Activated T-cell treated with anti-CD3 and anti-CD28 coated beads for 48 hours (primary cell): Measurements from ENCODE around the gene SORCS3.

Experiments used
- DNase-seq: peaks from one replicate; pipeline ENCODE4 v3.0.0-alpha.2; 2020; ENCODE audit warnings: low read depth

The SORCS3 gene

DNA sequence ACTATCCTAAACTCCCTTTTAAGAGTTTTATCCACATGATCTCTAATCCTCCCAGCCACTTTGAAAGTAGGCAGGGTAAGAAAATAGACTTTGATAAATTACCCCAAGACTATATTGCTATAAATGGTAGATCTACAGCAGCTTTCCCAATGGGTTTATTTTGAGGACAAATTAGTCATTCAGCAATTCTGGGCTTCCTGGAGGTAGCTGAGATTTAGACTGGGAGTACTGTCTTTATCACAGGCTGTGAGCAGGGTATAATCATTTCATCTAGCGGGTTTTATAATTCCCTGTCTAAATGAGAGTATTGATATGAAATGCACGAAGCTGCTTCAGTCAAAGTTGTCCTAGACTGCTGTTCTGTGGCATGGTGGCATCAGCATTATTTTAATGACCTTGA lies 279.4 kb downstream of the SORCS3 start:
- no peak for DNase-seq

DNA sequence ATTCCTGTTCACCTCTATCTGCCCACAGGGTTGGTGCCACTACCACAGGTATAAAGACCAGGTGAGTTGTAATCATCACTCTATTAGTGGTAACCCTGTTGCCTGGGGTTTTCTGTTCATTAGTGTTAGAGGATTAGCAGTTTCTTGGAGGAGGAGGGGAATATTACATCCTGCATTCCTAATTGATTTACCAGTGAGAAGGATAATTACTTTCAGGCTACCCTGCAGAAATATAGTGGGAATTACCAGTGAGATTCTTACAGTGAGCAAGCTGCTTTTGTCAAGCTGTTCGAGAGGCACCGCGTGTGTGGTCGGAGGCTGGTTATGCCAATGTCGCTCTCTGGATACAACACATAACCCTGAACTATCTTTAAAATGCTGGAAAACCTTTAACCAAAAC lies 280.7 kb downstream of the SORCS3 start:
- DNase-seq, result no peak

DNA sequence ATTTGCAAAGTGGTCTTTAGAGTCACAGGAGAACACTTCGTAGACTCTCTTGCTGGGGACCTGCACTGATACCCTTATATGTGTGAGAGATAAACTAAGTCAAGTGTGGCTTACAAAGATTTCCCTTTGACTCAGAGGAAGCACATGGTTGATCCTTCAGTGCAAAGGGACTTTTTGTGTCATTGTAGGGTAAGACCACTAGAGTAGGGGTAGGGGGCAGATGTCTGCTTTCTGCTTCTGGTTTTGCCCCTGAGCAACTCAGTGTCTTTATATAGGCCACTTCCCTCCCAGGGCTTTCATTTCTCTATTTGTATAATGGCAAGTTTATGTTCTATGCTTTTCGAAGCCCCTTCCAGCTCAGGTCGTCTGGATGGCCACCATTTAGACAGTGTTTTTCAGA lies 281.7 kb downstream of the SORCS3 start:
- DNase-seq, result no peak

DNA sequence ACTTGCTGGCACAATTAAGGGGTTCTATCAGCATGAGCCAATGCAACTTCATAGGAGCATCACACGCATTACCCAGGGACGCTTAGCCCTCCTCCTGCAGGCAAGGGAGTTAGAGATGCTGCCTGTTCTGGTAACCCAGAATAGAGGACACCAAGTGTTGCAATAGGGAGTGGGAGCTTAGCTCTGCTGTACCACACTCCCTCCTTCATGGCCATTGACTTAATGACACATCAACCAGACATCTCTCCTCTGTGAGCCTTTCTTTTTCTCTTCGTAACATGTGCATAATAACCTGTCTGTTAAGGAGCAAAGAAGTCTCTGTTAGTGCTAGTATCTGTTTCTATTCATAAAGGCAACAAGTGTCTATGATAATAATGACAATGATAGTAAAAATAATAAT lies 282.4 kb downstream of the SORCS3 start:
- no peak for DNase-seq

DNA sequence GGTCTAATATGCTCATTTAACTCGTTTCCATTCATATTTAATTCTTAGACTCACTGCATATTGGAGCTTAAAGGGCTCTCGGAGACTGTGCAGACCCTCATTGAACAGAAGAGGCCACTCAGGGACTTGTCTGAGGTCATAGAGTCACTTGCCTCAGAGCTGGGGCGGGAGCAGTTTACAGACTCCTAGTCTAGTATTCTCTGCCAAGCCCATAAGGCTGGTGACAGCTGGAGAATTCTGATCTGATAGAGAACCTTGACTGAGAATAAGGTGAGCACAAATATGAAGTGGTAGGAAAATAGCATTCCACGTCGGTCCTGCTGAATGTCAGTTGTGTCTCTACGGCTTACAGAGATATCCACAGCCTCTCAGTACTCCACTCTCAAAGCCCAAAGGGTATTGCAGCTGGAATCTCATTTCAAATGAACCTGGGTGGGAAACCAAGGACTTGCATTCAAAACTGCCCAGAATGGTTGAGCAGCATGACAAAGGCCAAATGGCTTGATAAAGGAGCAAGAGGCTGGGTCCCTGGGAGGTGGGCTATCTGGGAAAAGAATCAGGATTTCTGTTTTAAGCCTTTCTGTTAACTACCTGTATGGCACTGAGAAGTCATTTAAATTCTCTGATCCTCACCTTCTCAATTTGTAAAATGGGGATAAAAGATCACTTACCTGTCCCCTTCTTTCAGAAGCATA lies 283.2 kb downstream of the SORCS3 start:
- no peak for DNase-seq

DNA sequence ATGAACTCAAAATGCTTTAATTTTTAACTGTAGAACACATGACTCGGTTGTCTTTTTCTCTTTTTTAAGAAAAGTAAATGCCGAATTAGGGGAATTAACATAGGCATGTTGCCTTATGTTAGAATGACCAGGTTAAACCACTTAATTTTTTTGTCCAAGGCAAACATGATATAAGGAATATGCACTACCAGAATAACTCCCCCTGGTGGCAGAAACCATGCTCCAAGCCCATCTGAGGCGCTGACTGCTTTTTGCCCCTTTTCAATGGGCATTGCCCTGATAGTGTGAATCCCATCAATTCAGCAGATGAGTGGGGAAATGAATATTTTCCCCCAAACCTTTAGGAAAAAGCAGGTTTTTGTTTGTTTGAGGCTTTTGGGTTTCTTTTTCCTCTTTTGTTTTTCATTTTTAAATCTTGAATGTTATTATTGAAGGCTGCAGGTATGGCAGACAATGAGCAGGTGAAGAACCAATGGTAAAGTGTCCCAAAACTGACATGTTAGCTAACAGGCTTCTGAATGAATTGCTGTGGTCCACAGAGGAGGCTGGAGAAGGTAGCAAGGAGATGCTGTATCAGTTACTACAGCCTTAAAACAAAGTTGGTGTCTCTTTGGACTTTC lies 284.3 kb downstream of the SORCS3 start:
- no peak for DNase-seq

DNA sequence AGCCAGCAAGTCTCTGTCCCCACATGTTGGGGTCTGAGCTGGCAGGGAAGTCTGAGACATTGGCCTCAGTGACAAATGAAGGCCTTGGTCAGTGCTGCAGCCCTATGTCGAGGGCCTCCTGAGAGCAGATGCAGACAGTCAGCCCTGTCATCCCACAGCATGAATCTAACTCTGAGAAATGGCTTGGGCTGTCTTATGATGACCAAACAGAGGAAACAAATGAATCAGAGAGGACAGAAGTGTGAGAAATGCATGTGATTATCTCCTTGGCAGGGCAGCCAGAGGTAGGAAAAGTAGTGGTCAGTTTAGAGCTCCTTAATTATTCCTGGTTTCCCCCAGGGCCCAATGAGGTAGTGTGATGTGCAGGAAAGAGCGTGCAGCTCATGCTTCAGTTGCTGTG lies 287.6 kb downstream of the SORCS3 start:
- no peak for DNase-seq

DNA sequence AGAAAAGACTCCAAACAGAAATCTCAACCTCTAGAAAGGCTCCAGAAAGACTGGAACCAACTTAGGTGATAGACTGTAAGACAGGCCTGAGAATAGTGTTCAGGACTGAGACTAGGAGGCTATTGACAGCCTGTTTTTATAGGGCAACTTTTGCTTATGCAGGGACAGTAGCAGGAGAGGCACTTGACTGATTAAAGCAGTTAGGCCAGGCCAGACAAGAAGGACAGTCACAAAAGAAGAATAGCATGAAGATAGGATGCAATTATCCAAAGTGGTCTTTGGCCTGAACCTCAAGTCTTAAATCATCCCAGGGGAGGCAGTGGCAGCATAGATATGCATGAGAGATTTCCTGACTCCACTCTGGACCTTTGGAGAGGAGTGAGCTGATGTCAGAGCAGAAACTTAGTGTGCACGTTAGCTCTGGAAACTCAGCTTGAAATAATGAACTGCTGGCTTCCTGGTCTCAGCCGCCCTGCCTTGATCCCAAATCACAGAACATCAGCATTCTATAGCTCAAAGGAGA lies 290.6 kb downstream of the SORCS3 start:
- DNase-seq, result no peak

DNA sequence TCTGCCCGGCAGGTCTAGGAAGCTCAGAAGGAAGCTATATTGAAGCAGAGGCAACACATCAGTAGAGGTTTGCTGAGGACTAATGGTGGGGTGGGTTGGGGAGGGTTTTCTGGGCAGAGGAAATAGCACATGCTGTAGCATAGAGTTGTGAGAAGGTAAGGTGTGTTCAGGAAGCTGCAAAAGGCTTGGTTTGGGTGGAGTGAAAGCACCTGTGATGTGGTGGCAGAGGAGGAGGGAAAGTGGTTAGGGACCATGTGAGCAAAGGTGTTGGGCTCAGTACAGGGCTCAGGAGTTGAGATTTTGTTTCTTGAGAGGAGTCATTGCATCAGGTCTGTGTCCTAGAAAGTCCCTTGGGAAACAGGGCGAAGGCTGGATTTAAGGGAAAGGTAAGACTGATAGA lies 294.6 kb downstream of the SORCS3 start:
- DNase-seq, result no peak

DNA sequence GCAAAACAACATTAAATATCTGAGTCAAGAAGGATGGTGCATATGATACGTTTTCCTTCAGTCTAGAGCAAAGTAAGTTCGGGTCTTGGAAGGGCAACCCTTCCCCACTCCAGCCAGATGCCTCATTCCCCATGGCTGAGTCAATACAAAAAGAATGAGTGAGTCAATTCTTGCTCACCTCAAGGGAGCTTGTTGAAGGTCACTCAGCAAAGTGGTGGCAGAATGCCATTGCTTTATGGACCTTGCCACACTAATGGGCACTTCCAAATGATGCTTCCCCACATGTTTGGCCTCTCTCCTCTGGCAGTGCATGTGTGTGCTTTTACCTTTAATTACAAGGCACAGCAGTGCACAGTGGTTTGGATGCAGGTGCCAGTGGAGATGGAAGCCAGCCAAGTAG lies 296.5 kb downstream of the SORCS3 start:
- DNase-seq, result no peak

DNA sequence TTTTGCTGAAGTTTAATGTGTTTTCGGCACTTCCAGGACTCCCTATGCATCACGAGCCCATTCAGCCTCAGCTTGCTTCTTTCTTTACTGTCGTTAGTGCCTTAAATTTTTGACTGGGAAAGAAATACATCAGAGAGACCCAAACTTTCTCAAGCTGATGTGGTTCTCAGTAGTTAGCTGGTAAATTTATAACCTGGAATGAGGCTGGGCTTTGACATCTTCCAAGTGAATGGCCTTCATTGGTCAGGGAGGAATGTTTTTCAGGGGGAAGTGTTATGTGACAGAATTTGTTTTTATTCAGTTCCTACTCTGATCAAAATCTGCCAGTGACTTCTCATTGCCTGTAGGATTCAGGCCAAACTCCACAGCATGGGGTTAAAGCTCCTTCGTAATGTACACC lies 296.9 kb downstream of the SORCS3 start:
- no peak for DNase-seq

DNA sequence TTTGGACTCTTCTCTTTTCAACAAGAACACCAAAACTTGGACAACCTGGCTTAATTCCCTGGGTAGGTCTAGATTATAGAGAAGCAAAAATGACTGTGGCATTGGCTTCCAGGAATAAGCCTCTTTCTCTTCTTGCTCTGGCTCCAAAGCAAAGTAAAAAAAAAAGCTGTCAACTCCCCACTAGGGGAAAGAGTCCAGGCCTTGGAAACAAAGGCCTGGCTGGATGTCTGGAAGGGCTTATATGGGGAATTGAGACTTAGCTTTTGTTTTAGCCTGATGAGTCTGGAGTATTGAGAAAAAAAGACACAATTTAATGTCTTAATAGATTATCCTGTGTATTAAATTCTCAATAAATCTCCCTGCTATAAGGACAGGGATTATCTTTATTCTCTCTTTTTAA lies 300.6 kb downstream of the SORCS3 start:
- no peak for DNase-seq

DNA sequence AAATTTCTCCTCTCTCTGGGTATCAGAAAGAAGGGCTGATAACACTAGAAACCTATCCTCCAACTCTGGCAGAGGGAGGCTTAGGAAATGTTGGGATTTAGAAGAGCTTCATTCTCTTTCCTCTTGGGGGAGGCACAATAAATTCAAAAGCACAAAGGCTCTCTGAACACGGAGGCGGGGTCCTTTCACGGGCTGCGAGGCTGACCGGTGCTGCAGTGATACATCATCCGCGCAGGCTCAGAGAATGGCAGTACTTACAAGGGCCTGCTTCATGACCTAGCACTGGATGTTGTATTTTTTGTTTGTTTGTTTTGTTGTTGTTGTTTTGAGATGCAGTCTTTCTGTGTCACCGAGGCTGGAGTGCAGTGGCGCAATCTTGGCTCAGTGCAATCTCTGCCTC lies 306.2 kb downstream of the SORCS3 start:
- no peak for DNase-seq

DNA sequence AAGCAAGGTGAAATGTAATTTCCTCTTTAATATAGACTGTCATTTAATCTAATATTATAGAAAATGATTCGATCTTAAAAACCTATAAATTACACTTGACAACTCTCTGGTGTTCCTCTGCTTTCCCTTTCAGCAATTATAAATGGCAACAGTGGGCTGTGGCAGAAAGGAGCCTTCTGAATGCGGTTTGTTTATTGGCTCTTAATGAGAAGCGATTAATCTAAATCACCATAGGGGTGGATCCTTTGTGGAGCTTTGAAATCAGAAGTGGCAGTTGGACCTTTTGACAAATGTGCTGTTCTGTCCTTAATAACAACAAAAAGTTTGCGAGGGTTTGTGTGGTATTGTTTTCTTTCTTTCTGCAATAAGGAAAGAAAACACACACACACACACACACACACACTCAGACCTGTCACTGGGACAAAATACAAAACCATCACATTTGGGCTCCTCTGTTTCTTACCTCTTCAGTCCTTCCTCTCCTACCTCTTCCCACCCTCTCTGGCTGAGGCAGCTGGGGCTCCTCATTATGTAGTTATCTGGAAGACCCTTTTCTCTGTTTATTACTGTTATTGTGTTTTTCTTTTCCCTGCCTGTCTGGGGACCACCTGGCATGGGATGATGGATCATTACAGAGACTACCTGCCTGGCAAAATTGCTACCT lies 316.2 kb downstream of the SORCS3 start:
- no peak for DNase-seq

DNA sequence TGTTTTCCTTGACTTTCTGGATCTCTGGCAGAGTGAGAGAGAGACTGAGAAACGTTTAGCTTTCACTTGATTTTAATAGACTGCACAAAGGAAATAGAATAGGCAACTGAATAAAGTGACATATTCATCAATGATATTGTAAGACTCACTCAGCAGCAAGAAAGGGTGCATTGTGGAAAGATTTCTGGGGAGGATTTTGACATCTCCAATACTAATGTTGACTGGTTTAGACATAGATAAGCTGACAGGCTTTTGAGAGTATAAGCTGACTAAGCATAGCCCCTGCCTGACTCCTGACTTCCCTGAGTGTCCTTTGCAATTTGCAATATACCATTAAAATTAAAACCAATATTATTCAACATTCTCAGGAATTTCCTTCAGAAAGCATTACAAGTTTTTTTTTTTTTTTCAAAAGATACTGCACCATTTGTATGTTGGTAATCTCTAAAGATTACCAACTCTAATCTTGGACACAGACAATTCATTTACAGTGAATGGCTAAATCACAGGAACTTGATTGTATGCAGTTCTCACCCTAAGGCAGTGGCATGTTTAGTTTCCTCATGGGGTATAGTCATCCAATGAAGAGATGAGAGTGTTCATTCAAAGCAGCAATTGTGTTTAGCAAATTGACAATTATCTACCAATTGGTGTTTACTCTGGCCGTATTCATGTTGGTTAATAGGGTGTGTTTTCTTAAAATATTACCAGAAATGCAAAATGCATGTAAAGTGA lies 325.6 kb downstream of the SORCS3 start:
- DNase-seq, result no peak

DNA sequence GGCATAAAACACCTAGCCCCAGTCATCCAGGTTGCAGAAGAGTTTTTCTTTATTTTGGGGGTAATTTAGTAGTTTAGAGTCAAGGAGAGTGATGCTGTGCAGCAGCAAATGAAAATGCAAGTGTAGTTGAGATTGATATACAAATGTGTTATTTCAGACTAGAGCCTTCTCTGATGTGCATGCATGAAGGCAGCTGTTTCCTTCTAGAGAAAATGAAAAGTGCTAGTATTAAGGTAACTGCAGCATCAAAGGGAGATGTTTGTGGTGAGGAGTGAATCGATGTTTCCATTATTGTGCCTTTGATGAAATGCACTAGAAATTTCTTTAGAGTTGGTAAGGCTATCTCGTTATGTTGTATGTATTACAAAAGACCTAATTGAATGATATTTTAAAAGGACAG lies 339.3 kb downstream of the SORCS3 start:
- DNase-seq, result no peak

DNA sequence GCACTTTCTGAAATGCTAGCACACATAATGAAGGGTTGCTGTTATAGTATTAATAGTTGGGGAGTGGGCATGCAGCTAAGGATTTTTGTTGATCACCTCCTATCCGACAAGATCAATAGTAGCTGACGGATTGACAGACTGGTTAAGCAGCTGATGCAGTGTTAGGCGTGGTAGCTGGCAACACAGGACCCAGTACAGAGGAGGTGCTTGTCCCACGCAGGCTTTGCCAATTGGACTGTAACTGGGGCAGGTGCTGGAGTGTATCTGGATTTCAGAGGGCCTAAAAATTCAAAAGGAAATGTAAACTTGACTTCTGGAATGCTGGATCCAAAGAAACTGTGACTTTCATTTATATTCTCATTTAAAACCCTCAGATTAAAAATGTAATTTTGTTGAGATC lies 340.9 kb downstream of the SORCS3 start:
- no peak for DNase-seq

DNA sequence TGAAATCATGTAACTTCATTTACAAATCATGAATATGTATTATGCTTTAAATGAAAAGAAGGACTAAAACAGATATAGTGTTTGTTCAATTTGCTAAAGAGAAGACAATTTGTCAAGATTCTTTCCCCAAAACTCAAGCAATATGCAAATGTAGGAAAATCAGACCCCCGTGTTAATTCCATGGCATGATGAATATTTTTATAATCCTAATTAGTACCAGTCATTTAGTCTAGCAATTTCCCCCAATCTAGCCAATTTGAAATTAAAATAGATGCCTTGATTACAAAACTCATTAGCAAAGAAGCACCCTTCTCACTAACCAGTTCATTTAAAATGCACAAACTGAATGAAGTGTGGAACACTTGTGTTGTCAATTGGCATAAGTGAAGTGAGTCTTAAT lies 347.6 kb downstream of the SORCS3 start:
- no peak for DNase-seq

DNA sequence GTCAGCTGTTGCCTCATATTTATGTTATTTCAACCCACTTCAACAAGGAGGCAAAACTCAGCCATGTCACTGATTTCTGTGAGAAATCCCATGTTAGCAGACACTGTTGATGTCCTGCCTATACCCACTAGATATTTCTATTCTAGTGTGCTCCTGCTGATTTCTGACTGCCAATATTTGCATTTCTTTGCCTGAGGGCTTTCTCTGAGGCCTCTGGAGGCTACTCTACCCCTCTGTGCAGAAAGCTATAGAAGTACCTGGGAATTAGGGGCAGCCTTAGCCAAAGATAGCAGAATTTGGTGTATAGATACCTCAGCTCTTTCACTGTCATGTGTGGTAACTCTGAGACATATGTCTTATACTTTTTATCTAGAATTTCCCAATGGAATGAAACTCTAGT lies 348.8 kb downstream of the SORCS3 start:
- DNase-seq, result no peak

DNA sequence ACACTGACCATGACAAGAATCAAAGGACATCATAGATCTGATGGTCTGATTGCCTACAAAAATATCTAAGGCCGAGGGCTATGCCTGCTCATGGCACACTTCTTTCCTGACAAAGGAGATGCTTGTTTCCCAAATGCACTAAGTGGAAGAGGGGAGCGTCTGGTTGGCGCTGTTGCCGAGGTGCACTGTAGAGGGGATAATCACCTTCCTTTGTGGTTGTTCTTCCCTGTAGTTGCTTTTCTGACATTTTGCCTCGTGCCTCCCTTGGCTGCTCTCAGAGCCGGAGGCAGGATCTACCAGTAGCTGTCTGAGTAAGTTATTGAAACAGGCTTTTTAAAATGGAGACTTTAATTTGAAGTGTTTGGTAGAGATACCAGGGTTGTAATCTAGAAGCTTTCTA lies 352.0 kb downstream of the SORCS3 start:
- no peak for DNase-seq

DNA sequence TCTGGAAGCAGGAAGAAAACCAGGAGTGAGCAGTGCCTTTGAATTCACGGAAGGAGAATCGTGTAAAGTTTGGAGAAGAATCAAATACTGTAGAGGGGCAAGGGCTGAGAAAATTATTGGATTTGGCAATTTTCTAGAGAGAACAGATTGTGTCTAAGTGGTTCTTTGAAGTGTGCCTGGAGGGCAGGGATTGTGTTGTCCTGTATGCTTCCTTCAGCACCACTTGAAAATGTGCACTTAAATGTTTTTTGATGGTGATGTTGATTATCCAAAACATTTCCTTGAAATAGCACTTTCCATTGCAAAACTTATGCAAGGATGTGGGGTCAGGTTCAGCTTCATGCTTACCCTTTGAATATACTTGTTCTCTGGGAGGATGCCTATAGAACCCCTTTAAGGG lies 360.2 kb downstream of the SORCS3 start:
- DNase-seq, result no peak

DNA sequence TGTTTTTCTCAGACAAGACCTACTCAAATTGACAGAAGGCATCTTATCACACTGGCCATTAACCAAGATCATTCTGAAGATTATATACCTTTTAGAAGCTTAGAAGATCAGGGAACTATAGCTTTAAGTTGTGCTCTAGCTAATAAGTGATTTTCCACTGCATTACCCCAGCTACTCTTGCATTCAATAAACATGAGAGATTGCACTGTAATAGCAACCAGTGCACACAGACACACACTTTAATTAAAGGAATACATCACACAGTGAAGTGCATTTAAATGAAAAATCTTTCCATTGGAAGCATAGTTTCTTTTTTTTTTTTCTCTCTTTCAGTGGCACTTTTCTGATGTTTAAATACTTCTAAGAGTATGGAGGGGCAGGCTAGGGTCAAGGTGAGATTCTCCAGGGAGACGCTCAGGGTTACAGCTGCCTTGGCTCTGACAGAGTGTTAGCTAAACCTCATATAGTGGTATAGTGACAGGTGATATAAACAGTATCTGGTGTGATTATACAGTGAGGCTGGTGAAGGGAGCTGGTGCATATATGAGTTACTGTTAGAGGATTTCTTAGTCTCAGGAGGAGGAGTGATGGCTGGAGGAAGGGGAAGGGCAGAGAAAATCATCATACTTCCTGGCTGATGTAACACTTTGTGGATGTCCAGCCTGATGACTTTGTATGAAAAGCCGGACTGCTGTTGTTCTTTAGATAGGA lies 369.5 kb downstream of the SORCS3 start:
- no peak for DNase-seq
